ENCODE measurements around the gene CD96. TPM values are rescaled to one million over a fixed set of nuclear protein-coding genes. Genes with fewer than 3 reads are reported as not detected.
A peak's percentile ranks its signal among the peaks of the same experiment; 100 is the strongest.

CD96 gene
- total and polyA plus RNA-seq, 2 experiments from 2014 or later: 0.91 TPM; not detected in 1

DNA sequence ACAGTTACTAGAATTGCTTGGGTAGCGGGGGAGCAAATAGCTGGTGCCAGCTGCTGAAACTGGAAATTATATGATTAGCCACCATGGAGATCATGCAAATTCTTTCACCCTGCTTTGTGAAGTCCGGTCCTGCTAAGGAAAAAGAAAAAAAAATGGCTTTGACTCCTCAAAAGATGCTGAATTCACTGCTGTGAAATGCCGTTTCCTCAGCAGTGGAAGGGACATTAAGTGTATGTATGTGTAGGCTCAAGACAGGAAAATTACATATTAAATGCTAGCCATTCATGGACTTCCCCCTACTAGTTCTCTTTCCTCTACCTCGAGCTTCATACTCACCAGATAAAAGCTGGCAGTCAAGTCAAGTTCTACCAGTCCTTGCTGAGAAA is 135.0 kb downstream of the CD96 start (continued):
- TF ChIP-seq, protein P1, sequence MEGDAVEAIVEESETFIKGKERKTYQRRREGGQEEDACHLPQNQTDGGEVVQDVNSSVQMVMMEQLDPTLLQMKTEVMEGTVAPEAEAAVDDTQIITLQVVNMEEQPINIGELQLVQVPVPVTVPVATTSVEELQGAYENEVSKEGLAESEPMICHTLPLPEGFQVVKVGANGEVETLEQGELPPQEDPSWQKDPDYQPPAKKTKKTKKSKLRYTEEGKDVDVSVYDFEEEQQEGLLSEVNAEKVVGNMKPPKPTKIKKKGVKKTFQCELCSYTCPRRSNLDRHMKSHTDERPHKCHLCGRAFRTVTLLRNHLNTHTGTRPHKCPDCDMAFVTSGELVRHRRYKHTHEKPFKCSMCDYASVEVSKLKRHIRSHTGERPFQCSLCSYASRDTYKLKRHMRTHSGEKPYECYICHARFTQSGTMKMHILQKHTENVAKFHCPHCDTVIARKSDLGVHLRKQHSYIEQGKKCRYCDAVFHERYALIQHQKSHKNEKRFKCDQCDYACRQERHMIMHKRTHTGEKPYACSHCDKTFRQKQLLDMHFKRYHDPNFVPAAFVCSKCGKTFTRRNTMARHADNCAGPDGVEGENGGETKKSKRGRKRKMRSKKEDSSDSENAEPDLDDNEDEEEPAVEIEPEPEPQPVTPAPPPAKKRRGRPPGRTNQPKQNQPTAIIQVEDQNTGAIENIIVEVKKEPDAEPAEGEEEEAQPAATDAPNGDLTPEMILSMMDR (conservative IDR thresholded peaks at IDR 0.05; ENCODE audit: low read depth in 2 of 2): no peak
- no peak for TF ChIP-seq EZH2 (IDR thresholded peaks at IDR 0.05; ENCODE audit: low read depth, unreplicated experiment)
- TF ChIP-seq POLR2AphosphoS5 (IDR thresholded peaks at IDR 0.05; ENCODE audit: low read depth): no peak
- TF ChIP-seq, protein P2, sequence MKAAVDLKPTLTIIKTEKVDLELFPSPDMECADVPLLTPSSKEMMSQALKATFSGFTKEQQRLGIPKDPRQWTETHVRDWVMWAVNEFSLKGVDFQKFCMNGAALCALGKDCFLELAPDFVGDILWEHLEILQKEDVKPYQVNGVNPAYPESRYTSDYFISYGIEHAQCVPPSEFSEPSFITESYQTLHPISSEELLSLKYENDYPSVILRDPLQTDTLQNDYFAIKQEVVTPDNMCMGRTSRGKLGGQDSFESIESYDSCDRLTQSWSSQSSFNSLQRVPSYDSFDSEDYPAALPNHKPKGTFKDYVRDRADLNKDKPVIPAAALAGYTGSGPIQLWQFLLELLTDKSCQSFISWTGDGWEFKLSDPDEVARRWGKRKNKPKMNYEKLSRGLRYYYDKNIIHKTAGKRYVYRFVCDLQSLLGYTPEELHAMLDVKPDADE (IDR thresholded peaks at IDR 0.05): no peak

DNA sequence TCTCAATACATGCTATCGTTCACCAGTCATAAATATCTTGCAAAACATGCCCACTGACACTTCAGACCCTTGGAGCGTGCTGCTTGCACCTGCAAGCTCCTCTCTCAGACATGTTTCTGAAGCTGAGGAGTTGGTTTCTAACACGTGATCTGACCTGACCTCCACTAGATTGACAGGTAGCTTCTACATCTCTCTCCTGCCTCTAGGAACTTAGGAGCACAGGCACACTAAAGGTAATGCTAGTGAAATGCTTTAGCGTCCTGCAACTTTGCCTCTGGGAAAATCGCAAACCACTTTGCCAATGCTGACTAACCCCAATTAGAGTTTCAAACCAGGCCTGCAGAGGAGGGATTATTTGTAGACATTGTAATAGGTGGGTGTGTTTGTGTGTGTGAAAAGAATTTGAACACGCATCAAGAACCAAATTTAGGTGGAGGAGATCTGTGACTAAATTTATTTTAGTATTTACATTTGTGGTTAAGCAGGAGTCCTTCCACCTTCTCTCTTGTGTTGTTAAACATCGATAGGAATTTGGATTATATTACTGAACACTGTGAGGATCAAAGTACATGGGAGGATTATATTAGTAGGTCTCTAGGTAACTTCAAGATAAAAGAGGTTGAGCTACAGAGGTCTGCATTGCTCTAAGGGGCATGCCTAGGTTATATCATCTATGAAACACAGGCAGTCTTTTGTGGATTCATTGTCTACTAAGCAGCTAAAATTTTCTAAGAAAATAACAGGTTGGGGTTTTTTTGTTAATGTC is 139.8 kb downstream of the CD96 start:
- Mint-ChIP-seq H3K9me3 (no peaks in the 10 kb centered on the region), H3K27me3 (ENCODE audit: insufficient read depth, low read depth, poor library complexity) (no peaks in the 10 kb centered on the region)
- H3K9me2 ChIP-seq (ENCODE audit: insufficient read depth): no peaks in the 10 kb centered on the region

DNA sequence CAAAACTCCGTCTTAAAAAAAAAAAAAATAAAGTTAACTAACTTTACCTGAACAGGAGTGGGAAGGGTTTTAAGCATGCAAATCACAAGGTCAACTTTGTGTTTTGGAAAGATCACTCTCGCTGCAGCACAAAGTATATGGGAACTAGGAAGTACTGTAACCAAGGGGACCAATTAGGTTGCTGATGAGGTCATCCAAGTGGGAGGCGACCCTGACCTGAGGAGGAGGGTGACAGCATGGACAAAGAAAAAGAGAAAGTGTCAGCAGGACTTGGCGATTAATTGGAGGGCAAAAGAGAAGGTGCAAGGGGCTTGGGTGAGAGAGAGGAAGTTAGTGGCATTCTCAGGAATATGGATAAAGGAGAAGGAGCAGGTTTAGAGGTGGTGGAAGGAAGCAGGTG is 142.6 kb downstream of the CD96 start:
- H3K27ac ChIP-seq (ENCODE audit: low read depth): no peak overlapping the region
- no peak overlapping the region for H3K4me3 ChIP-seq
- no peak overlapping the region for H3K4me2 ChIP-seq
- no peaks in the 10 kb centered on the region for H3K27me3 ChIP-seq (ENCODE audit: insufficient read depth)
- no peaks in the 10 kb centered on the region for H3K9me2 ChIP-seq (ENCODE audit: insufficient read depth)
- no peaks in the 10 kb centered on the region for H3K36me3 ChIP-seq (ENCODE audit: insufficient read depth)
- Mint-ChIP-seq H3K27ac (no peak overlapping the region), H3K36me3 (ENCODE audit: low read depth) (no peaks in the 10 kb centered on the region), H3K4me3 (no peak overlapping the region), H3K9me3 (no peaks in the 10 kb centered on the region), H3K27me3 (ENCODE audit: insufficient read depth, low read depth, poor library complexity) (no peaks in the 10 kb centered on the region), H3K4me1 (peaks cover 10% of the 10 kb centered on the region)
- no peaks in the 10 kb centered on the region for H3F3A ChIP-seq (replicated peaks; ENCODE audit: low read depth)
- ATAC-seq (peak; percentile 41; the same call in 2 of the 3 replicates), DNase-seq (ENCODE audit: low spot score) (peak; percentile 45)
- no peak overlapping the region for H2AFZ ChIP-seq
- H3K4me1 ChIP-seq (ENCODE audit: insufficient read depth): no peaks in the 10 kb centered on the region
- no peaks in the 10 kb centered on the region for H4K20me1 ChIP-seq (replicated peaks; ENCODE audit: insufficient read depth)
- no peaks in the 10 kb centered on the region for H3K79me2 ChIP-seq (replicated peaks; ENCODE audit: insufficient read depth)
- TF ChIP-seq STAT1 (IDR thresholded peaks at IDR 0.05; ENCODE audit: unreplicated experiment) (no peak), ZNF462 (CRISPR knock-in tag; IDR thresholded peaks at IDR 0.05) (no peak), EZH2phosphoT487 (IDR thresholded peaks at IDR 0.05; ENCODE audit: unreplicated experiment) (no peak), ZNF114 (CRISPR knock-in tag; IDR thresholded peaks at IDR 0.05) (no peak)

More for the DNA sequence above, 139.8 kb downstream of the CD96 start:
- no peak for ATAC-seq
- no peaks in the 10 kb centered on the region for H3K27me3 ChIP-seq (ENCODE audit: insufficient read depth)
- H3K4me2 ChIP-seq: no peak overlapping the region
- Mint-ChIP-seq H3K4me3 (no peak overlapping the region), H3K4me1 (peaks cover 11% of the 10 kb centered on the region), H3K27ac (no peak overlapping the region), H3K36me3 (ENCODE audit: low read depth) (no peaks in the 10 kb centered on the region)
- H3K36me3 ChIP-seq (ENCODE audit: insufficient read depth): no peaks in the 10 kb centered on the region
- H3K4me1 ChIP-seq (ENCODE audit: insufficient read depth): peaks cover 8% of the 10 kb centered on the region; the same call in 1 of the 2 replicates
- H2AFZ ChIP-seq: no peak overlapping the region
- H4K20me1 ChIP-seq (replicated peaks; ENCODE audit: insufficient read depth): no peaks in the 10 kb centered on the region
- no peaks in the 10 kb centered on the region for H3K79me2 ChIP-seq (replicated peaks; ENCODE audit: insufficient read depth)
- no peak for TF ChIP-seq NANOG (IDR thresholded peaks at IDR 0.05; ENCODE audit: borderline replicate concordance)
- no peak for TF ChIP-seq EZH2phosphoT487 (IDR thresholded peaks at IDR 0.05; ENCODE audit: unreplicated experiment)
- TF ChIP-seq ZNF114 (CRISPR knock-in tag; IDR thresholded peaks at IDR 0.05): no peak
- TF ChIP-seq POLR2AphosphoS5 (IDR thresholded peaks at IDR 0.05; ENCODE audit: low read depth): no peak
- TF ChIP-seq JUNB (IDR thresholded peaks at IDR 0.05; ENCODE audit: unreplicated experiment): no peak
- no peaks in the 10 kb centered on the region for H3F3A ChIP-seq (replicated peaks; ENCODE audit: low read depth)
- H3K4me3 ChIP-seq: no peak overlapping the region
- H3K27ac ChIP-seq (ENCODE audit: low read depth): no peak overlapping the region
- no peak for DNase-seq (ENCODE audit: low spot score)

Data from GM23338 (cell line).